OCI-LY7 (cell line): ENCODE measurements around the gene CXCL9.

Source experiments
- CTCF ChIP-seq: fragments of 200-600 bp; sonication (generic); conservative IDR thresholded peaks from 2 replicates; pipeline ENCODE4 v1.5.1; 2014; ENCODE audit warnings: mild to moderate bottlenecking, antibody characterized with exemption, low read length, moderate library complexity, mixed read lengths
- EZH2phosphoT487 ChIP-seq: fragments of 200-600 bp; sonication (generic); IDR thresholded peaks from 2 replicates; pipeline ENCODE4 v1.6.1; 2018; ENCODE audit warnings: low read depth, borderline replicate concordance, mild to moderate bottlenecking, mixed run types, antibody characterized with exemption, low read length, moderate library complexity, mixed read lengths

GRCh38 chr4:76017056-76017686 lies 9.9 kb upstream of the CXCL9 start:
- no peak for TF ChIP-seq CTCF
- no peak for TF ChIP-seq EZH2phosphoT487
